K562 (cell line): ENCODE measurements around the gene MED16. TPM values are rescaled to one million over a fixed set of nuclear protein-coding genes. Genes with fewer than 3 reads are reported as not detected.
A peak's percentile ranks its signal among the peaks of the same experiment; 100 is the strongest.

Experiments
- CBFA2T2 ChIP-seq: fragments of 450-650 bp; conservative IDR thresholded peaks from 2 replicates; pipeline ENCODE4 v1.6.1; 2017; ENCODE audit warnings: mild to moderate bottlenecking
- CBFB ChIP-seq: sonication (generic); formaldehyde crosslinking; IDR thresholded peaks from 2 replicates; pipeline ENCODE4 v1.4.0; 2020; ENCODE audit warnings: mild to moderate bottlenecking, missing genetic modification reagents
- GATAD2A ChIP-seq: fragments of 450-650 bp; IDR thresholded peaks from 2 replicates; pipeline ENCODE4 v1.6.1; 2017
- PRDM10 ChIP-seq: fragments of 450-650 bp; IDR thresholded peaks from 2 replicates; pipeline ENCODE4 v1.6.1; 2018; ENCODE audit not compliant: partially characterized antibody
- PTBP1 ChIP-seq: fragments of 200-400 bp; formaldehyde crosslinking; IDR thresholded peaks from 2 replicates; pipeline ENCODE4 v1.6.1; 2017; ENCODE audit warnings: low read depth, low read length
- RBM22 ChIP-seq: fragments of 200-400 bp; formaldehyde crosslinking; IDR thresholded peaks from 2 replicates; pipeline ENCODE4 v1.6.1; 2018; ENCODE audit warnings: low read length, low read depth; ENCODE audit not compliant: poor library complexity, severe bottlenecking
- RFX7 ChIP-seq: fragments of 250-450 bp; sonication (Bioruptor Pico); IDR thresholded peaks from 2 replicates; pipeline ENCODE4 v1.5.1; 2021; ENCODE audit warnings: mild to moderate bottlenecking
- RREB1 ChIP-seq: fragments of 250-450 bp; sonication (Bioruptor Pico); IDR thresholded peaks from 2 replicates; pipeline ENCODE4 v1.4.0; 2020
- TGIF2 ChIP-seq: sonication (generic); formaldehyde crosslinking; IDR thresholded peaks from 2 replicates; pipeline ENCODE4 v1.8.1; 2022; ENCODE audit warnings: mild to moderate bottlenecking, missing genetic modification reagents, moderate library complexity
- ZBTB26 ChIP-seq: fragments of 450-650 bp; formaldehyde crosslinking; IDR thresholded peaks from 2 replicates; pipeline ENCODE4 v1.4.0; 2022; ENCODE audit warnings: missing genetic modification characterization
- ZFP1 ChIP-seq: fragments of 450-650 bp; formaldehyde crosslinking; IDR thresholded peaks from 2 replicates; pipeline ENCODE4 v1.4.0; 2020; ENCODE audit warnings: mild to moderate bottlenecking, mixed read lengths
- polyA plus RNA-seq, 8 experiments: library from polyadenylated mRNA; depleted of rRNA in 4 of 8; stranded (reverse) in 5 of 8; unstranded in 3 of 8; fragments of >200 nt; fragmentation: Nextera tagmentation in 2 of 8; fragmentation: Illumina TruSeq in 1 of 8; extraction: Ambion mirVana in 2 of 8; extraction: Trizol in 1 of 8; gene quantifications; 2 replicates each; pipeline versions ENCODE4 v1.2.1 to v1.2.3, GENCODE V29; 2011 to 2014; ENCODE audit warnings: inconsistent platforms in 1 of 8, missing spikeins in 1 of 8
- total RNA-seq, 7 experiments: library from RNA; depleted of rRNA in 6 of 7; stranded (reverse); fragments of >200 nt in 6 of 7; fragmentation: Illumina TruSeq in 2 of 7; extraction: Trizol in 2 of 7; gene quantifications; 2 replicates each; pipeline versions ENCODE4 v1.2.1 to v1.2.3, GENCODE V29; 2011 to 2021; ENCODE audit warnings: low replicate concordance in 1 of 7

Gene MED16
- total and polyA plus RNA-seq, 9 of the 15 experiments (the other 6 are each of a cell fraction or from before 2014, with no cell fraction given) = 0.89 to 59.9 (median 8.6) TPM

- TF ChIP-seq RREB1 (CRISPR knock-in tag) (no peak), GATAD2A (no peak), CBFA2T2 (no peak), ZBTB26 (CRISPR knock-in tag) (no peak), RBM22 (peak; percentile 72), ZFP1 (CRISPR knock-in tag) (no peak), TGIF2 (CRISPR knock-in tag) (no peak), PTBP1 (no peak; the same call in 1 of the 2 replicates), CBFB (CRISPR knock-in tag) (no peak), PRDM10 (no peak), RFX7 (no peak)
Measured at GRCh38 chr19:866769-867300, 26.2 kb downstream of the MED16 start (continued).
